HepG2 (cell line): ENCODE measurements around the gene CYP26A1. TPM values are rescaled to one million over a fixed set of nuclear protein-coding genes. Genes with fewer than 3 reads are reported as not detected.

ENCODE experiments used
- DMAP1 ChIP-seq: IDR thresholded peaks from 2 replicates; pipeline ENCODE4 v1.6.1; 2016
- HOXA7 ChIP-seq: sonication (generic); formaldehyde crosslinking; IDR thresholded peaks from 2 replicates; pipeline ENCODE4 v1.8.1; 2022; ENCODE audit warnings: mild to moderate bottlenecking, missing genetic modification reagents, moderate library complexity
- LCORL ChIP-seq, 2 experiments: fragments of 450-650 bp in 1 of 2; sonication (generic) in 1 of 2; formaldehyde crosslinking in 1 of 2; IDR thresholded peaks; 2 replicates each; pipeline versions ENCODE4 v1.5.0 to v1.6.1; 2017 to 2020; ENCODE audit warnings: antibody characterized with exemption in 1 of 2, missing genetic modification reagents in 1 of 2
- TEAD3 ChIP-seq: optimal IDR thresholded peaks from 2 replicates; pipeline ENCODE3; 2016; ENCODE audit warnings: borderline replicate concordance
- ZNF816 ChIP-seq: sonication (generic); formaldehyde crosslinking; IDR thresholded peaks from 2 replicates; pipeline ENCODE4 v1.8.0; 2022; ENCODE audit warnings: missing genetic modification reagents, mild to moderate bottlenecking, borderline replicate concordance
- polyA plus RNA-seq, 8 experiments: library from polyadenylated mRNA; depleted of rRNA in 3 of 8; stranded (reverse) in 7 of 8; unstranded in 1 of 8; fragments of >200 nt; fragmentation: Illumina TruSeq in 4 of 8; extraction: Trizol in 4 of 8; gene quantifications; 2 replicates each; pipeline versions ENCODE4 v1.2.1 to v1.2.3, GENCODE V29; 2011 to 2016; ENCODE audit warnings: low read depth in 4 of 8, missing spikeins in 1 of 8, mixed read lengths in 1 of 8; ENCODE audit not compliant: insufficient read depth in 1 of 8
- total RNA-seq, 5 experiments: library from RNA; depleted of rRNA; stranded (reverse); fragments of >200 nt; fragmentation: Illumina TruSeq; extraction: Trizol; gene quantifications; 2 replicates each; pipeline ENCODE4 v1.2.3, GENCODE V29; 2016; ENCODE audit warnings: low read depth in 1 of 5
- TF ChIP-seq, protein P1 (sequence below): IDR thresholded peaks from 2 replicates; pipeline ENCODE4 v1.6.1; 2012; ENCODE audit warnings: low read length, improper control_type of control experiment
- TF ChIP-seq, protein P2 (sequence below): IDR thresholded peaks from 2 replicates; pipeline ENCODE4 v1.4.0; 2020; ENCODE audit warnings: mild to moderate bottlenecking, missing genetic modification reagents
- TF ChIP-seq, protein P3 (sequence below): sonication (generic); formaldehyde crosslinking; IDR thresholded peaks from 2 replicates; pipeline ENCODE4 v1.5.1; 2020; ENCODE audit warnings: missing genetic modification reagents, mild to moderate bottlenecking, borderline replicate concordance

Gene CYP26A1
- total and polyA plus RNA-seq, 2 of the 13 experiments (the other 11 are each of a cell fraction or from before 2014, with no cell fraction given), result 0.15 TPM; not detected in 1

DNA sequence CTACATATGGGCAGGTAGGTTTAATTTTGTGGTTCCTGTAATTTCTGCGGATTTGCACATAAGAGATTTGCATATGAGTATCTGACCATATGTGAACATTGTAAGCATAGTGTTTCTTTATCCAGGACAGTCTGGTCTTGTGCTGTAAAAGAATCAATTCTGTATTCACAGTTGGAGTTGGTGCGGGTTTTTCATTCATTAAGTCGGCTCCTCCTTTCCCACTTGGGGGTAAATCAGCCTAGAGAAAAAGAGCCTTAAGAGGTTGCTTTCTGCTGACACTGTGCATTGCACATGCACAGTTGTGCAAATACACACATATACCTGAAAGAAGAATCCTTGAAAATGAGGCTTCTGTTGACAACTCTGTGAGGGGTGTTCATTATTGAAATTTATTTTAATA lies 19.2 kb upstream of the CYP26A1 start (continued):
- TF ChIP-seq, protein P1, sequence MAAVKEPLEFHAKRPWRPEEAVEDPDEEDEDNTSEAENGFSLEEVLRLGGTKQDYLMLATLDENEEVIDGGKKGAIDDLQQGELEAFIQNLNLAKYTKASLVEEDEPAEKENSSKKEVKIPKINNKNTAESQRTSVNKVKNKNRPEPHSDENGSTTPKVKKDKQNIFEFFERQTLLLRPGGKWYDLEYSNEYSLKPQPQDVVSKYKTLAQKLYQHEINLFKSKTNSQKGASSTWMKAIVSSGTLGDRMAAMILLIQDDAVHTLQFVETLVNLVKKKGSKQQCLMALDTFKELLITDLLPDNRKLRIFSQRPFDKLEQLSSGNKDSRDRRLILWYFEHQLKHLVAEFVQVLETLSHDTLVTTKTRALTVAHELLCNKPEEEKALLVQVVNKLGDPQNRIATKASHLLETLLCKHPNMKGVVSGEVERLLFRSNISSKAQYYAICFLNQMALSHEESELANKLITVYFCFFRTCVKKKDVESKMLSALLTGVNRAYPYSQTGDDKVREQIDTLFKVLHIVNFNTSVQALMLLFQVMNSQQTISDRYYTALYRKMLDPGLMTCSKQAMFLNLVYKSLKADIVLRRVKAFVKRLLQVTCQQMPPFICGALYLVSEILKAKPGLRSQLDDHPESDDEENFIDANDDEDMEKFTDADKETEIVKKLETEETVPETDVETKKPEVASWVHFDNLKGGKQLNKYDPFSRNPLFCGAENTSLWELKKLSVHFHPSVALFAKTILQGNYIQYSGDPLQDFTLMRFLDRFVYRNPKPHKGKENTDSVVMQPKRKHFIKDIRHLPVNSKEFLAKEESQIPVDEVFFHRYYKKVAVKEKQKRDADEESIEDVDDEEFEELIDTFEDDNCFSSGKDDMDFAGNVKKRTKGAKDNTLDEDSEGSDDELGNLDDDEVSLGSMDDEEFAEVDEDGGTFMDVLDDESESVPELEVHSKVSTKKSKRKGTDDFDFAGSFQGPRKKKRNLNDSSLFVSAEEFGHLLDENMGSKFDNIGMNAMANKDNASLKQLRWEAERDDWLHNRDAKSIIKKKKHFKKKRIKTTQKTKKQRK, result no peak
- TF ChIP-seq, protein P2, sequence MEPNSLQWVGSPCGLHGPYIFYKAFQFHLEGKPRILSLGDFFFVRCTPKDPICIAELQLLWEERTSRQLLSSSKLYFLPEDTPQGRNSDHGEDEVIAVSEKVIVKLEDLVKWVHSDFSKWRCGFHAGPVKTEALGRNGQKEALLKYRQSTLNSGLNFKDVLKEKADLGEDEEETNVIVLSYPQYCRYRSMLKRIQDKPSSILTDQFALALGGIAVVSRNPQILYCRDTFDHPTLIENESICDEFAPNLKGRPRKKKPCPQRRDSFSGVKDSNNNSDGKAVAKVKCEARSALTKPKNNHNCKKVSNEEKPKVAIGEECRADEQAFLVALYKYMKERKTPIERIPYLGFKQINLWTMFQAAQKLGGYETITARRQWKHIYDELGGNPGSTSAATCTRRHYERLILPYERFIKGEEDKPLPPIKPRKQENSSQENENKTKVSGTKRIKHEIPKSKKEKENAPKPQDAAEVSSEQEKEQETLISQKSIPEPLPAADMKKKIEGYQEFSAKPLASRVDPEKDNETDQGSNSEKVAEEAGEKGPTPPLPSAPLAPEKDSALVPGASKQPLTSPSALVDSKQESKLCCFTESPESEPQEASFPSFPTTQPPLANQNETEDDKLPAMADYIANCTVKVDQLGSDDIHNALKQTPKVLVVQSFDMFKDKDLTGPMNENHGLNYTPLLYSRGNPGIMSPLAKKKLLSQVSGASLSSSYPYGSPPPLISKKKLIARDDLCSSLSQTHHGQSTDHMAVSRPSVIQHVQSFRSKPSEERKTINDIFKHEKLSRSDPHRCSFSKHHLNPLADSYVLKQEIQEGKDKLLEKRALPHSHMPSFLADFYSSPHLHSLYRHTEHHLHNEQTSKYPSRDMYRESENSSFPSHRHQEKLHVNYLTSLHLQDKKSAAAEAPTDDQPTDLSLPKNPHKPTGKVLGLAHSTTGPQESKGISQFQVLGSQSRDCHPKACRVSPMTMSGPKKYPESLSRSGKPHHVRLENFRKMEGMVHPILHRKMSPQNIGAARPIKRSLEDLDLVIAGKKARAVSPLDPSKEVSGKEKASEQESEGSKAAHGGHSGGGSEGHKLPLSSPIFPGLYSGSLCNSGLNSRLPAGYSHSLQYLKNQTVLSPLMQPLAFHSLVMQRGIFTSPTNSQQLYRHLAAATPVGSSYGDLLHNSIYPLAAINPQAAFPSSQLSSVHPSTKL (CRISPR knock-in tag), result no peak
- no peak for TF ChIP-seq HOXA7
- TF ChIP-seq DMAP1 (CRISPR knock-in tag), result no peak
- TF ChIP-seq, protein P3, sequence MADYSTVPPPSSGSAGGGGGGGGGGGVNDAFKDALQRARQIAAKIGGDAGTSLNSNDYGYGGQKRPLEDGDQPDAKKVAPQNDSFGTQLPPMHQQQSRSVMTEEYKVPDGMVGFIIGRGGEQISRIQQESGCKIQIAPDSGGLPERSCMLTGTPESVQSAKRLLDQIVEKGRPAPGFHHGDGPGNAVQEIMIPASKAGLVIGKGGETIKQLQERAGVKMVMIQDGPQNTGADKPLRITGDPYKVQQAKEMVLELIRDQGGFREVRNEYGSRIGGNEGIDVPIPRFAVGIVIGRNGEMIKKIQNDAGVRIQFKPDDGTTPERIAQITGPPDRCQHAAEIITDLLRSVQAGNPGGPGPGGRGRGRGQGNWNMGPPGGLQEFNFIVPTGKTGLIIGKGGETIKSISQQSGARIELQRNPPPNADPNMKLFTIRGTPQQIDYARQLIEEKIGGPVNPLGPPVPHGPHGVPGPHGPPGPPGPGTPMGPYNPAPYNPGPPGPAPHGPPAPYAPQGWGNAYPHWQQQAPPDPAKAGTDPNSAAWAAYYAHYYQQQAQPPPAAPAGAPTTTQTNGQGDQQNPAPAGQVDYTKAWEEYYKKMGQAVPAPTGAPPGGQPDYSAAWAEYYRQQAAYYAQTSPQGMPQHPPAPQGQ (CRISPR knock-in tag), result no peak
- no peak for TF ChIP-seq LCORL (IDR thresholded peaks at IDR 0.05)
- TF ChIP-seq LCORL (CRISPR knock-in tag; IDR thresholded peaks at IDR 0.05), result no peak
- no peak for TF ChIP-seq ZNF816
- TF ChIP-seq TEAD3 (CRISPR knock-in tag), result no peak
